Tibial nerve (tissue), 4 donors: Measurements from ENCODE around the gene STK4. TPM values are rescaled to one million over a fixed set of nuclear protein-coding genes. Genes with fewer than 3 reads are reported as not detected.
"Not testable (repeated sequence)": the region's sequence is repeated elsewhere in the genome, so short reads cannot be mapped to it uniquely, and the experiment has no call there.

ENCODE experiments used
- DNase-seq, 2 donors: peaks; one replicate each; pipeline ENCODE4 v3.0.0-alpha.2; 2019; ENCODE audit warnings: low spot score in 2 of 2
- H3K27ac ChIP-seq, 4 donors: fragments of 200-600 bp; sonication (generic) in 3 of 4; one replicate each; pipeline ENCODE4 v1.5.1; 2017 to 2019; ENCODE audit warnings: mild to moderate bottlenecking in 1 of 4
- H3K27me3 ChIP-seq, 2 donors: fragments of 200-600 bp; sonication (generic) in 1 of 2; one replicate each; pipeline versions ENCODE4 v1.5.1 to v1.6.0; 2017 to 2019
- H3K36me3 ChIP-seq, 3 donors: fragments of 200-600 bp; sonication (generic); one replicate each; pipeline ENCODE4 v1.5.1; 2018 to 2019
- H3K4me1 ChIP-seq, 4 donors: fragments of 200-600 bp; sonication (generic) in 3 of 4; one replicate each; pipeline ENCODE4 v1.5.1; 2017 to 2019
- H3K4me3 ChIP-seq, 4 donors: fragments of 200-600 bp; sonication (generic) in 3 of 4; one replicate each; pipeline ENCODE4 v1.5.1; 2017 to 2019; ENCODE audit warnings: mild to moderate bottlenecking in 1 of 4, moderate library complexity in 1 of 4
- H3K9me3 ChIP-seq, 4 donors: fragments of 200-600 bp; sonication (generic) in 3 of 4; one replicate each; pipeline ENCODE4 v1.5.1; 2017 to 2019
- CTCF ChIP-seq, 5 experiments: fragments of 200-600 bp in 3 of 5; fragments of 450-650 bp in 2 of 5; sonication (generic) in 3 of 5; IDR thresholded peaks; one replicate each; pipeline ENCODE4 v1.5.1; 2016 to 2019; ENCODE audit warnings: antibody characterized with exemption in 5 of 5, mild to moderate bottlenecking in 3 of 5, moderate library complexity in 2 of 5
- EP300 ChIP-seq, 2 donors: sonication (generic); formaldehyde crosslinking; IDR thresholded peaks; one replicate each; pipeline ENCODE4 v1.6.1; 2017; ENCODE audit warnings: antibody characterized with exemption in 2 of 2, mild to moderate bottlenecking in 1 of 2
- POLR2A ChIP-seq, 2 donors: fragments of 450-650 bp; IDR thresholded peaks; one replicate each; pipeline ENCODE4 v1.6.1; 2017; ENCODE audit warnings: antibody characterized with exemption in 2 of 2, mild to moderate bottlenecking in 2 of 2, moderate library complexity in 2 of 2
- WGBS, 2 donors: methylation state at CpG; one replicate each; pipeline ENCODE4 v1.1.5; 2018; 5-methylcytosine and 5-hydroxymethylcytosine counted together
- total RNA-seq, 4 donors: library from RNA; depleted of rRNA; stranded (reverse); fragments of >200 nt; gene quantifications; one replicate each; pipeline ENCODE4 v1.1.0, GENCODE V29; 2016

STK4 gene
- total RNA-seq, 4 donors from 2014 or later, result 24.3 to 28.5 (median 27.1) TPM

GRCh38 chr20:45058168-45058850 is 92.0 kb downstream of the STK4 start:
- TF ChIP-seq POLR2A (IDR thresholded peaks at IDR 0.05) (no peak), CTCF (IDR thresholded peaks at IDR 0.05) (no peak), EP300 (IDR thresholded peaks at IDR 0.05) (no peak)
- H3K4me1 ChIP-seq, result peaks cover 3 to 19% (median 6%) of the 10 kb centered on the region in 4 donors
- peak overlapping the region in 3 of 4 donors; percentile 24 to 73 (median 25) for H3K27ac ChIP-seq
- WGBS, 2 donors, result 56 to 59% methylated on average over 4 of the region's 4 CpGs
- H3K36me3 ChIP-seq, result peaks cover 0 to 6% (median 0%) of the 10 kb centered on the region in 3 donors
- H3K27me3 ChIP-seq, result no peaks in the 10 kb centered on the region
- DNase-seq, result no peak
- H3K9me3 ChIP-seq, result no peaks in the 10 kb centered on the region
- H3K4me3 ChIP-seq, result no peak overlapping the region

- DNase-seq, result no peak
- H3K4me1 ChIP-seq, result peaks cover 0 to 11% (median under 1%) of the 10 kb centered on the region in 4 donors
- no peak overlapping the region for H3K4me3 ChIP-seq
- no peaks in the 10 kb centered on the region for H3K9me3 ChIP-seq
- peaks cover 0 to 6% (median 0%) of the 10 kb centered on the region in 3 donors for H3K36me3 ChIP-seq
- no peaks in the 10 kb centered on the region for H3K27me3 ChIP-seq
- H3K27ac ChIP-seq, result peak overlapping the region in 3 of 4 donors; percentile 24 to 73 (median 25)
- TF ChIP-seq EP300 (IDR thresholded peaks at IDR 0.05) (no peak), POLR2A (IDR thresholded peaks at IDR 0.05) (no peak), CTCF (IDR thresholded peaks at IDR 0.05) (no peak)
- 62 to 64% methylated on average over 6 of the region's 6 CpGs for WGBS, 2 donors
These were observed 92.9 kb downstream of the STK4 start for GRCh38 chr20:45059022-45059728.

GRCh38 chr20:45060294-45060693 is 94.0 kb downstream of the STK4 start:
- no peak for DNase-seq
- WGBS, 2 donors, result 86 to 88% methylated on average over 4 of the region's 4 CpGs
- peaks cover 0 to 6% (median 0%) of the 10 kb centered on the region in 3 donors for H3K36me3 ChIP-seq
- H3K27me3 ChIP-seq, result no peaks in the 10 kb centered on the region
- no peak for TF ChIP-seq CTCF (IDR thresholded peaks at IDR 0.05)
- TF ChIP-seq POLR2A (IDR thresholded peaks at IDR 0.05), result no peak
- TF ChIP-seq EP300 (IDR thresholded peaks at IDR 0.05), result no peak
- no peak overlapping the region for H3K4me3 ChIP-seq
- peaks cover 0 to 10% (median 0%) of the 10 kb centered on the region in 4 donors for H3K4me1 ChIP-seq
- H3K27ac ChIP-seq, result peak overlapping the region in 1 of 4 donors; percentile 73
- no peaks in the 10 kb centered on the region for H3K9me3 ChIP-seq

GRCh38 chr20:45061244-45061643 is 94.9 kb downstream of the STK4 start:
- Histone ChIP-seq H3K4me1 (peaks cover 0 to 12% (median 0%) of the 10 kb centered on the region in 4 donors), H3K27ac (peak overlapping the region in 1 of 4 donors; percentile 73), H3K36me3 (peaks cover 0 to 6% (median 0%) of the 10 kb centered on the region in 3 donors), H3K9me3 (no peaks in the 10 kb centered on the region), H3K27me3 (no peaks in the 10 kb centered on the region), H3K4me3 (no peak overlapping the region)
- DNase-seq, result no peak
- 53 to 69% methylated on average over 4 of the region's 4 CpGs for WGBS, 2 donors
- no peak for TF ChIP-seq EP300 (IDR thresholded peaks at IDR 0.05)
- no peak for TF ChIP-seq CTCF (IDR thresholded peaks at IDR 0.05)
- no peak for TF ChIP-seq POLR2A (IDR thresholded peaks at IDR 0.05)

GRCh38 chr20:45063107-45063506 is 96.8 kb downstream of the STK4 start:
- not testable (repeated sequence) for DNase-seq

More at GRCh38 chr20:45063107-45063506, 96.8 kb downstream of the STK4 start:
- H3K36me3 ChIP-seq, H3K4me3 ChIP-seq, H3K9me3 ChIP-seq, H3K27me3 ChIP-seq: not testable (repeated sequence)
- Histone ChIP-seq H3K27ac (peak overlapping the region in 1 of 4 donors; percentile 9), H3K4me1 (peaks cover 0 to 19% (median 0%) of the 10 kb centered on the region in 4 donors)
- 92 to 93% methylated on average over 2 of the region's 2 CpGs for WGBS, 2 donors
